Activated CD4-positive, alpha-beta memory T cell treated with anti-CD3 and anti-CD28 coated beads, Interleukin-2, amount 10 ng/mL, durations not matched to agents 7 days and 5 days (primary cell): ENCODE data around the gene UPK1B. TPM values are rescaled to one million over a fixed set of nuclear protein-coding genes. Genes with fewer than 3 reads are reported as not detected.
"Not testable (repeated sequence)": the region's sequence is repeated elsewhere in the genome, so short reads cannot be mapped to it uniquely, and the experiment has no call there.

Source experiments
- CTCF ChIA-PET: fragments of 350-600 bp; sonication (Branson Sonifier 250); formaldehyde crosslinking; loops from one replicate; lab custom pipeline; 2021; ENCODE audit warnings: antibody characterized with exemption, inconsistent platforms; lab: Charles Lee
- POLR2A ChIA-PET: fragments of 350-600 bp; sonication (Branson Sonifier 250); formaldehyde crosslinking; loops from one replicate; lab custom pipeline; 2021; ENCODE audit warnings: antibody characterized with exemption; lab: Charles Lee
- DNase-seq: peaks from one replicate; pipeline ENCODE4 v3.0.0-alpha.2; 2020
- H3K27ac Mint-ChIP-seq: one replicate; pipeline ENCODE4 v1.8.0; 2021; ENCODE audit warnings: mild to moderate bottlenecking, mixed read lengths
- H3K27me3 Mint-ChIP-seq: one replicate; pipeline ENCODE4 v1.8.0; 2021; ENCODE audit warnings: mixed read lengths
- H3K36me3 Mint-ChIP-seq: one replicate; pipeline ENCODE4 v1.8.0; 2021; ENCODE audit warnings: low read depth, mixed read lengths
- H3K4me1 Mint-ChIP-seq: one replicate; pipeline ENCODE4 v1.8.0; 2021; ENCODE audit warnings: mixed read lengths
- H3K4me3 Mint-ChIP-seq: one replicate; pipeline ENCODE4 v1.8.0; 2021; ENCODE audit warnings: mild to moderate bottlenecking, mixed read lengths
- H3K9me3 Mint-ChIP-seq: one replicate; pipeline ENCODE4 v1.8.0; 2021; ENCODE audit warnings: mixed read lengths
- total RNA-seq, 2 experiments: library from RNA; stranded (reverse); gene quantifications; one replicate each; pipeline ENCODE4 v1.2.3, GENCODE V29; 2021

UPK1B gene
- total RNA-seq, 2 experiments from 2014 or later: not detected

- peaks cover 12% of the 10 kb centered on the region for H3K4me1 Mint-ChIP-seq
- DNase-seq: no peak
- POLR2A ChIA-PET: interaction anchor here (1.5 to 2.3 kb wide), 3 partner anchors 9 to 10 kb away, joined by 4 to 7 read pairs (median 4); partner anchors contain the start of gene B4GALT4
- H3K4me3 Mint-ChIP-seq: no peak overlapping the region
- no peaks in the 10 kb centered on the region for H3K27me3 Mint-ChIP-seq
- no peak overlapping the region for H3K27ac Mint-ChIP-seq
- CTCF ChIA-PET: interaction anchor here (2.5 kb wide), 1 partner anchor 10 kb away, joined by 11 read pairs; the partner anchor contains the start of gene B4GALT4
- no peaks in the 10 kb centered on the region for H3K9me3 Mint-ChIP-seq
- H3K36me3 Mint-ChIP-seq: peaks cover 65% of the 10 kb centered on the region
These were observed 57.3 kb downstream of the UPK1B start for GRCh38 chr3:119230745-119231144.

GRCh38 chr3:119234610-119235009 is 61.2 kb downstream of the UPK1B start:
- no peak for DNase-seq
- peaks cover 49% of the 10 kb centered on the region for H3K36me3 Mint-ChIP-seq
- peaks cover 38% of the 10 kb centered on the region for H3K4me1 Mint-ChIP-seq
- ChIA-PET POLR2A (no interaction called here), CTCF (no interaction called here)
- H3K4me3 Mint-ChIP-seq: no peak overlapping the region
- H3K27ac Mint-ChIP-seq: no peak overlapping the region
- no peaks in the 10 kb centered on the region for H3K27me3 Mint-ChIP-seq
- H3K9me3 Mint-ChIP-seq: no peaks in the 10 kb centered on the region

GRCh38 chr3:119235151-119235550 is 61.8 kb downstream of the UPK1B start:
- POLR2A ChIA-PET: no interaction called here
- no peak for DNase-seq
- no peaks in the 10 kb centered on the region for H3K9me3 Mint-ChIP-seq
- H3K36me3 Mint-ChIP-seq: peaks cover 45% of the 10 kb centered on the region
- no peaks in the 10 kb centered on the region for H3K27me3 Mint-ChIP-seq
- H3K4me1 Mint-ChIP-seq: peaks cover 44% of the 10 kb centered on the region
- H3K27ac Mint-ChIP-seq: no peak overlapping the region
- CTCF ChIA-PET: no interaction called here
- no peak overlapping the region for H3K4me3 Mint-ChIP-seq

GRCh38 chr3:119236756-119237155 is 63.4 kb downstream of the UPK1B start:
- Mint-ChIP-seq H3K27me3 (no peaks in the 10 kb centered on the region), H3K36me3 (peaks cover 35% of the 10 kb centered on the region), H3K4me3 (no peak overlapping the region), H3K4me1 (peaks cover 53% of the 10 kb centered on the region), H3K27ac (no peak overlapping the region), H3K9me3 (no peaks in the 10 kb centered on the region)
- DNase-seq: no peak
- ChIA-PET CTCF (interaction anchor here (1.3 to 1.4 kb wide), 2 partner anchors 353 to 385 kb away, joined by 3 to 5 read pairs; no protein-coding TSS in a partner anchor), POLR2A (no interaction called here)

GRCh38 chr3:119237299-119237698 is 63.9 kb downstream of the UPK1B start:
- Mint-ChIP-seq H3K27ac (no peak overlapping the region), H3K4me3 (no peak overlapping the region)

GRCh38 chr3:119238363-119238762 is 65.0 kb downstream of the UPK1B start:
- no peaks in the 10 kb centered on the region for H3K27me3 Mint-ChIP-seq
- H3K9me3 Mint-ChIP-seq: no peaks in the 10 kb centered on the region
- DNase-seq: no peak
- H3K36me3 Mint-ChIP-seq: peaks cover 31% of the 10 kb centered on the region
- POLR2A ChIA-PET: interaction anchor here (1.4 kb wide), 1 partner anchor 19 kb away, joined by 3 read pairs; no protein-coding TSS in a partner anchor
- no peak overlapping the region for H3K4me3 Mint-ChIP-seq
- CTCF ChIA-PET: interaction anchor here (1.4 kb wide), 1 partner anchor 355 kb away, joined by 5 read pairs; no protein-coding TSS in a partner anchor
- H3K4me1 Mint-ChIP-seq: peaks cover 53% of the 10 kb centered on the region
- H3K27ac Mint-ChIP-seq: no peak overlapping the region

More at GRCh38 chr3:119237299-119237698, 63.9 kb downstream of the UPK1B start:
- peaks cover 53% of the 10 kb centered on the region for H3K4me1 Mint-ChIP-seq
- no peaks in the 10 kb centered on the region for H3K27me3 Mint-ChIP-seq
- peaks cover 35% of the 10 kb centered on the region for H3K36me3 Mint-ChIP-seq
- ChIA-PET CTCF (interaction anchor here (1.3 to 1.4 kb wide), 2 partner anchors 353 to 386 kb away, joined by 3 to 5 read pairs; no protein-coding TSS in a partner anchor), POLR2A (interaction anchor here (1.4 kb wide), 1 partner anchor 18 kb away, joined by 3 read pairs; no protein-coding TSS in a partner anchor)
- H3K9me3 Mint-ChIP-seq: no peaks in the 10 kb centered on the region
- no peak for DNase-seq

- peaks cover 53% of the 10 kb centered on the region for H3K4me1 Mint-ChIP-seq
- CTCF ChIA-PET: interaction anchor here (1.3 to 2.8 kb wide), 2 partner anchors 94 to 356 kb away, joined by 3 to 52 read pairs; partner anchors contain the start of gene TEX55
- H3K27me3 Mint-ChIP-seq: no peaks in the 10 kb centered on the region
- H3K36me3 Mint-ChIP-seq: peaks cover 26% of the 10 kb centered on the region
- POLR2A ChIA-PET: interaction anchor here (0.9 kb wide), 1 partner anchor 9 kb away, joined by 4 read pairs; no protein-coding TSS in a partner anchor
- peak overlapping the region; percentile 79 for H3K4me3 Mint-ChIP-seq
- no peaks in the 10 kb centered on the region for H3K9me3 Mint-ChIP-seq
- no peak overlapping the region for H3K27ac Mint-ChIP-seq
- no peak for DNase-seq
These were observed 65.9 kb downstream of the UPK1B start for GRCh38 chr3:119239206-119239820.

- Mint-ChIP-seq H3K4me1 (peaks cover 46% of the 10 kb centered on the region), H3K27ac (peak overlapping the region; percentile 78), H3K9me3 (no peaks in the 10 kb centered on the region), H3K4me3 (peak overlapping the region; percentile 79), H3K27me3 (no peaks in the 10 kb centered on the region), H3K36me3 (peaks cover 19% of the 10 kb centered on the region)
- ChIA-PET POLR2A (interaction anchor here (1.0 to 1.7 kb wide), 7 partner anchors 21 to 853 kb away, joined by 3 to 11 read pairs (median 6); partner anchors contain the start of genes ARHGAP31 and TMEM39A), CTCF (interaction anchor here (1.1 to 2.8 kb wide), 28 partner anchors 9 to 441 kb away, joined by 3 to 59 read pairs (median 7); partner anchors contain the start of genes ARHGAP31, IGSF11, TEX55 and TIMMDC1)
- peak; percentile 26 for DNase-seq
These were observed 66.7 kb downstream of the UPK1B start for GRCh38 chr3:119240101-119240590.

- POLR2A ChIA-PET: interaction anchor here (0.6 to 1.7 kb wide), 15 partner anchors 10 to 852 kb away, joined by 3 to 11 read pairs (median 5); partner anchors contain the start of genes ARHGAP31 and TMEM39A
- DNase-seq: peak; percentile 79
- Mint-ChIP-seq H3K4me3 (peak within 1 kb of the TSS; percentile 79), H3K9me3 (no peaks in the 10 kb centered on the region), H3K27me3 (no peaks in the 10 kb centered on the region), H3K27ac (peak within 1 kb of the TSS; percentile 78), H3K36me3 (peaks cover 13% of the 10 kb centered on the region), H3K4me1 (peaks cover 40% of the 10 kb centered on the region)
- CTCF ChIA-PET: interaction anchor here (0.6 to 2.8 kb wide), 48 partner anchors 8 to 455 kb away, joined by 3 to 59 read pairs (median 4); partner anchors contain the start of genes ARHGAP31, IGSF11, TEX55 and TIMMDC1
These were observed 67.4 kb downstream of the UPK1B start, which contains the start of gene B4GALT4 for GRCh38 chr3:119240591-119241434. Gene B4GALT4 (minus strand): TSS chr3:119240878. CDS start chr3:119230099, 10,779 bp downstream.

GRCh38 chr3:119242387-119243057 is 69.1 kb downstream of the UPK1B start:
- H3K27ac Mint-ChIP-seq, H3K4me3 Mint-ChIP-seq, H3K36me3 Mint-ChIP-seq, DNase-seq, POLR2A ChIA-PET, H3K9me3 Mint-ChIP-seq, H3K27me3 Mint-ChIP-seq: not testable (repeated sequence)
- CTCF ChIA-PET: interaction anchor here (1.2 to 2.5 kb wide), 7 partner anchors 16 to 439 kb away, joined by 3 to 59 read pairs (median 15); partner anchors contain the start of gene IGSF11
- peaks cover 23% of the 10 kb centered on the region for H3K4me1 Mint-ChIP-seq

- H3K36me3 Mint-ChIP-seq, DNase-seq: not testable (repeated sequence)
- CTCF ChIA-PET: interaction anchor here (1.1 kb wide), 1 partner anchor 359 kb away, joined by 13 read pairs; no protein-coding TSS in a partner anchor
These were observed 69.7 kb downstream of the UPK1B start for GRCh38 chr3:119243058-119243529.

More at GRCh38 chr3:119243058-119243529, 69.7 kb downstream of the UPK1B start:
- peaks cover 23% of the 10 kb centered on the region for H3K4me1 Mint-ChIP-seq
- H3K27me3 Mint-ChIP-seq, POLR2A ChIA-PET, H3K9me3 Mint-ChIP-seq, H3K27ac Mint-ChIP-seq, H3K4me3 Mint-ChIP-seq: not testable (repeated sequence)
